Activated CD8-positive, alpha-beta memory T cell treated with anti-CD3 and anti-CD28 coated beads, Interleukin-2, amount 50 U/mL, for 4 hours (primary cell): ENCODE data around the gene MRPS18A.

Experiments used
- DNase-seq: peaks from one replicate; pipeline ENCODE4 v3.0.0-alpha.2; 2020

MRPS18A gene

DNA sequence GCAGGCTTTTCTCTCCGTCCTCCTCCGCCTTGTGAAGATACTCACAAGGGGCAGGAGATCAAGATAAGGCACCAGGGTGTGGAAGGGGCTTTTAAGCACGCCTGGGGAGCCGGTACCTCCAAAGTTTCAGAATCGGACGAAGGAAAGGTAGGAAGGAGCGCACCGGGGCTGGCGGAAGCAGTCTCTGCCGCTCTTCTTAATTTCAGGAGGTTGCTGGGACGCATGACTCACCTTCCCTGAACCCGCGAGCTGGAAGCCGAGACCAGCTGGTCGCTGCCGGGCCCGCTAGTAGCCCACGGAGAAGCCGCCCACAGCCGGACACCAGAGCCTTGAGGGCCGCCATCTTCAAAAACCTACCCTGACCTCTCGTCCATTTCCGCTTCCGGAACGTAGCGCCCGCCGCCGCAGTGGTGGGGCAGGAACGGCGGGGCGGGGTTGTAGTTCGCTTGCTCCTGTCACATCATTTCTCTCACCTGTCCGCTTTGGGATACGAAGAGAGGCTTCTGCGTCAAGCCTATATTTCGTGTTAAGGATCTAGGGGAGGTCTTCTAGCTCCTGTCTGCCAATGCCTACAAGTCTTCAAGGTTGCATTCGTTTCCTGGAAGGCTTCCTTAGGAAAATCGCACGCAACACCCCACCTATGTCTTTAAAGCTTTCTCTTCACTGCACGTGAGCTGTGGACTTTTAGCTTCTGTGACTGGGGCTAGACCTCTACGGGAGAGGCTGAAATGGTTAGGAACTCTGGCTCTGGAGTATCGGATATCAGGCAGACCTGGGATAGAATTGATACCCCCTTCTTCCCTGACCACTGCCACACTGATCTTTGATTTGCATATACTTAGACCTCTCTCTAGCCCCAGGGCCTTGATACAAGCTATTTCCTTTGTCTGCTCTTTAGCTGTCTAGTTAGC lies at the start of gene MRPS18A:
Gene MRPS18A, minus strand, starts transcription at position 355 of the 911 bp plus-strand sequence. Its CDS starts 12 bp downstream, at position 343.
- peak; percentile 73 for DNase-seq

DNA sequence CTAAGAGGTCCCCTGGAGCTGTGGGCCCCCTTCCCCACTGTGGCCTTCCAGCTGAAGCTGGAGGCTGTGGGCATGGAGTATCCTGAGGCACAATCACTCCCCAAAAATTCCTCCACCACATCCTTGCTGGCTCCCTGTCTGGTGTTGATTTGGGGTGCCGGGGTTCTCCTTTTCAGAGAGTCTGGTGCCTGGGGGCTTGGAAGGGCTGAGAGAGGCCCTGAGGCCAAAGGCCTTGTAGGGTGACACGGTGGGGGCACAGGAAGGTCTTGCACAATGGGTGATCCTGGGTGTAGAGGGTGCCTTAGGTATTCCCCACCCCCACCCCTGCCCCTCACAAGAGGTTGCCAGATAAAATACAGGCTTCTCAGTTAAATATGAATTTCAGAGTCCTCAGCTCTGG lies 49.3 kb upstream of the MRPS18A start:
- no peak for DNase-seq

DNA sequence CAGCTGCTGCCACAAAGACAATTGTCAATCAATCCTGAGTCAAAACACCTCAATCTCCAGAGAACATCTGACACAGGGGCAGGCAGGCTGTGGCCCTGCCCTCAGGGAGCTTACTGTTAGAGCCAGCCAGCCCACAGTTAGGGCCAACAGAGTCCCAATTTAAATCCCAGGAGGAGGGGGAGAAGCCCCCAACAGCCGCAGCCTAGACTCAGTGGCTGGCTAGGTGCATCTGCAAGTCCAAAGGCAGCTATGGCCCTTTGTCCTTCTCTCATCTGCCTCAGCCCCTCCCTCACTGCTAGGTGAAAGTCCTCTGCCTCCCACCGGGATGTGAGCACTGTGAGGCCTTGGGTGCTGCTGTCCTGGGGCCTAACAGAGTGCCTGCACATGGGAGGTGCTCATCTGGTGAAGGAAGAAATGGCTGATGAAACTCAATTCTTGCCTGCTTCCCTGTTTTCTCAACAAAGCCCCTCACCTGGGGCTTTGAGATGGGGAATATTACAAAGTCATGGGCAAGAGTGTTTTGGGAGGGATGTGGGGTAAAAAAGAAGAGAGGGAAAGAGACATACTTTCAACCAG lies 48.7 kb upstream of the MRPS18A start:
- no peak for DNase-seq

DNA sequence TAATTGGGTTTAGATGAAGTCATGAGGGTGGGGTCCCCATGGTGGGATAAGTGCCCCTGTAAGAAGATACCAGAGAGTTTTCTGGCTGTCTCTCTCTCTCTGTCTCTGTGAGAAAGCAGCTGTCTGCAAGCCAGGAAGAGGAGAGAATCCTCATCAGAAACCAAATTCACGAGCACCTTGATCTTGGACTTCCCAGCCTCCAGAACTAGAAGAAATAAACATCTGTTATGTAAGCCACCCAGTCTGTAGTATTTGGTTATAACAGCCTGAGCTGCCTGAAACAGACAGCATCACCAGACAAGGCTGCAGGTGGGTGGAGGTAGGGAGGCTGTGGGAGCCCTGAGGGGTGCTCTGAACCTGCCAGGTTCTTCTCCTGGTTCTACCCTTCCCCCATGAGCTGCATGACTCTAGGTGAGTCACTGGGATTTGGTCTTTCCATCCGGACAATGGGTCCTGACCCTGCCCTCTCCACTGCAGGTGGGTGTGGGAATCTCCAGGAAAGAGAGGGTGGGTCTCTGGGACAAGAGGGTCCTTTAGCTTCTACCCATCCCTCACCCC lies 48.1 kb upstream of the MRPS18A start:
- no peak for DNase-seq

DNA sequence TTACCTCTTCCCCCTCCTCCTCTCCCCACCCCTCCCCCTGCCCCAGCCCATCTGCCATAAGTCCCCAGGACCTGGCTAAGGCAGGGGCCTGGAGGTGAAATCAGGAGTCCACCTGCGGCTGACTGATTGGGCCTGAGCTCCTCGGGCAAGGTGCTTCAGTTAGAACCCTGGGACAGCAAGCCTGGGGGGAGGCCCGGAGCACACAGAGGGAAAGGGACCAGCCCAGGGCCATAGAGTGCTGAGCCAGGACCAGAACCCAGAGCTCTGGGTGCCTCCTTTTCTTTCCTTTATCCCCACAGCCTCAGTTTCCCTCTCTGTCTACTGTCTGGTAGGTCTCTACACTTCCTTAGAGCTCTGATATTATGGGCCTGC lies 46.7 kb upstream of the MRPS18A start:
- no peak for DNase-seq

DNA sequence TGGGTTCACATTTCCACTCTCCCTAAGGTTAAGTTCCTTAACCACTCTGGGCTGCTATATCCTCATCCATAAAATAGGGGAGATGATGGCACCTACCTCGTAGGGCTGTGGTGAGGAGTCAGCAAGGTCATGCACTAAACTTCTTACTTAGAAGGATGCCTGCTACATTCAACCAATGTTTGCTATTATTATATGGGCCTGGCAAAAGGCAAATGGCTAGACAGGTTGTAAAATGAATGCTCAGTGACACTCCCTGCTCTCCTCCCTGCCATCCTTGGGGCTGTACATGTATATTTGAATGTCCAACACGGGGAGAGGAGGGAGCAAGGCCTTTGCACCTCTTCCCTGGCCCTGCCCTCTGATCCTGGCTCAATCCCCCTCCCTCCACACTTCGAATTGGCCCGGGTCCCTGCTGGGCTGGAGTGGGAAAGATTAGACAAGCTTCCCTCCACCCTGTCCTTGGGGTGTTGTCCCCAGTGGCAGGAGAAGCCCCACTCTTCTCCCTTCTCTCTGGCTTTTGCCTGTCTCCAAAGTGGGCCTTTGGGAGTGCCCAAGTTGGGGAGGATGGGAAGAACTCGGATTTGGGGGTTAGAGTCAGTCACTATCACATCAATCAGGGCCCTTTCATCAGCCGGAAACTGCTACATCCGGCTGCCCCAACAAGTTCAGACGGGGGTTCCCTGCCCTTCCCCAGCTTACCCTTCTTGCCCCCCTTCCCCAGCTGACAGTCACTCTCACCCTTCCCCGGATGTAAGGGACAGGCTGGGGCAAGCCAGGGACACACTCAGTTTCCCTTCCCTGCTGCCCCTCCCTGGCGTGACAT lies 46.1 kb upstream of the MRPS18A start:
- DNase-seq = peak; percentile 49

DNA sequence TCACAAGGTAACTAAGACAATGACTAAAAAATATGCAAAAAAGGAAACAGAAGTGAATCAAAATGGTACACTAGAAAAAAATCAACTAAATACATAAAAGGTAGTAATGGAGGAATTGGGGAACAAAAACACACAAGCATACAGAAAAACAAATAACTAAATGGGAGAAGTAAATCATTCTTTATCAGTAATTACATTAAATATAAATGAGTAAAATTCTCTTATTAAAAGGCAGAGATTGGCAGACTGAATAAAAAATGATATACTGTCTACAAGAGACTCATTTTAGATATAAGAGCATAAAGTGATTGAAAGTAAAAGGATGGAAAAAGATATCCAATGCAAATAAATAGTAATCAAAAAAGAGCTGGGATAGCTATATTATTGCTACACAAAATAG lies 43.0 kb upstream of the MRPS18A start:
- no peak for DNase-seq

DNA sequence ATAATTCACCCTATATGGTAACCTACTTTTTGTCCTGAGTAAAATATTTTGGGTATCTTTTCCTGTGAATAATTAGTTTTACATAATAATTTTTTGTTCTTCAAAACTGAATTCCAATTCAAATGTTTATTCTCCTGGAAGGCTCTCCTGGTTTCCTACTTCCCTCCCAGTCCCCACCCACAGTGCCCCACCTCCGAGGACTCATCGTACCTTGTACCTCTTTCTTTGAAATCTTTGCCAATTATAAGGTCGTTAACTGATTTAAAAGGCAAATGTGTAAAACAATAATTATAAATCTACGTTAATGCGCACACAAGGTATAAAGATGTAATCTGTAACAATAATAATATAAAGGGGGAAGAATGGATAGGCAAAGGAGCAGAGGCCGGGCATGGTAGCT lies 41.9 kb upstream of the MRPS18A start:
- DNase-seq = no peak

DNA sequence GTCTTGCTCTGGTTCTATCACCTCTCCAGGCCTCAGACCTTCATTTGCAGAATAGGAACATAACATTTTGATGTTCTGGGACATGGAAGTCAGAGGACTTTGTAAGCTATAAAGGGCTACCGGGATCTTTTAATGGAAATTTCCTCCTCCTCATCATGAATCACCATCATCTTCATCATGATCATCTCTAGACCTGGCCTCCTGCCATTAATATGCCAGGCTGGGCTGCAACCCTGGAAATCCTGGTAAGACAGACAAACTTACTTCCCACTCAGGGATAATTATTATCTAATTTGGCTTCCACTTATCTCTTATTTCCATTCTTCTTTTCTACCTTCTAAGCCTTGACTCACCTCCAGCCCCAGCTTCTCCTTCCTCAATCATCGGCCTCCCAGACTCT lies 41.0 kb upstream of the MRPS18A start:
- no peak for DNase-seq

DNA sequence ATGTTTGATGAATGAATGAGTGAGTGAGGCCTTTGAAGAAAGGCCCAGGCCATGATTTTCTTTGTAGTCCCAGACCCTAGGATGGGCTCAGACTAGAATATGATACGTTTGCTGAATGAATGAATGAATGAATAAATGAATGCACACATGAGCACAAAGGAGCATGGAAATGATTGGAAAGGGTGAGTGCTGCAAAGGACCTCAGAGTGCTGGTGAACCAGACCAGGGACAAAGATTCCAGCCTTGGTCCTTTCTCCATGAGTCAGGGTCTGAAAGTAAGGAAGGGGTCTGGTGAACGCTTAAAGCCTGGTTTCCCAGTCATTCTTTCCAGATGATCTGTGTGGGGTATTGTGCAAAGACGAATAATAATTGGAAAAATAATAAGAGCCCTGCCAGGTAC lies 40.0 kb upstream of the MRPS18A start:
- DNase-seq = no peak

DNA sequence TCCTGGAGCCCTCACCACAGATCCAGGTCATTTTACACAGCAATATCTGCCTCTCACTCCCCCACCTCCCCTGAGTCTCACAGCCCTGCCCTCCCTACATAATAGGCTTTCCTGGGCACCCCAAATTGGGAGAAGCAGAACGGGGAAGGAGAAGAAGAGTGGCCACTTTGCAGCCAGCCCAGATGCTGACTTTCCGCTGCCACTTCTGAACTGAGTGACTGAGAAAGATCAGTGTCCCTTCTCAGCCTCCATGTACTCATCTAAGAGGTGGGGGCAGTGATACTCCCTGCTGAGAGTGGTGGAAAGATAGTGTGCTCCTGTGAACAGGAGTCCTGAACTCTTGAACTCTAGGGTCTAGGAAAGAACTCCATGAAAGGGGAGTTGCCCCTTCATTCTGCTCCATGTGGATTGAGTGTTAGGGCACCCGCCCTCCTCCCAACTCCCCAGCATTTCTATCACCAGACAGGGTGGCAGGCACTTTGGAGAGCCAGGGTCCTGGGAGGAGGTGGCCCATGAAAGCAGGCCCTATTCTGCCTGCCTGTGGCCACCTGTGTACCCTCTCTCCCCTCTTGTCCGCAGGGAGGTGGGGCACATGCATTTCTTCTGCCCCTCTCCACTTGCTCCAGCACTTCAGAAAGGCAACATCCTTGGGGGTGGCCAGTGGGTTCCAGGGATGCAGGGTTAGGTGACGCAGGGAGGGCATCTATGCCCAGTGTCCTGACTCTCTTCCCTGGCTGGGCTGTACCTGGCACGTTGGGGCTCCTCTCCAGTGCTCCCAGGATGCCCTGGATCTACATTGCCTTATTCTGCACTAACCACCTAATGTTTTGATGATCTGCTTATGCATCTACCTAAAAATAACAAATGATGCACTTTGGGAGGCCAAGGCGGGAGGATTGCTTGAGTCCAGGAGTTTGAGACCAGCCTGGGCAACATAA lies 38.3 kb upstream of the MRPS18A start:
- no peak for DNase-seq

DNA sequence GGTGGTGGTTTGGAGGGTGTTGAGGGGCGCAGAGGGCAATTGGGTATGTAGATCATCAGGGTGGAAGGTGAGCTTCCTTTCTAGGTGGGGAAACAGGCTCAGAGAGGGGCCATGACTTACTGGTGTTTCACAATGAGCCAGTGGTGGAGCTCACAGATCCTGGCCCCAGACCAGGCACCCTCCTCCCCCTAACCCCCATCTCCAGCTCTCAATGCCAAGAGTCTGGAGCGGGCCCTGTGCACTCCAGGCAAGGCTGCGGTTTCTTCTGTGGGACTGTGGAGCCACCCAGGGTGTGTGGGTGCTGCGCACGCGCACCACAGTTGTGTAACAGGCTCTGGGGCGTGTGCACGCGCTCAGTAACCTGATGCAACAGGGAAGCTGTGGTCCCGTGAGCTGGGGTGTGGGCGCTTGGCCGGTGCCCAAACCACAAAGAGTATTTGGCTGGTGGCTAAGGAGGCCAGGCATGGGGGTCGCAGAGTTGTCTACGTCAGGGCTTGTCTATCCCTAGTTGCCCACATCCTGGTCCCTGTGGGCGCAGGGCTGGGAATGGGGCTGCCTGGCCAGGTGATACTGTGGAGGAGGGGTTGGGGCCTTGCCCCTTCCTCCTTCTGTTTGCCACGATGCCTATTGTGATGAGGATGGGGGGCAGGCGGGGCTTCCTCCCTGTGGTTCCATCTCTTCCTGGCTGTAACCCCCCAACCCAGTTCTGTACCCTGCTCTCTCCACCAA lies 37.5 kb upstream of the MRPS18A start:
- peak; percentile 71 for DNase-seq

DNA sequence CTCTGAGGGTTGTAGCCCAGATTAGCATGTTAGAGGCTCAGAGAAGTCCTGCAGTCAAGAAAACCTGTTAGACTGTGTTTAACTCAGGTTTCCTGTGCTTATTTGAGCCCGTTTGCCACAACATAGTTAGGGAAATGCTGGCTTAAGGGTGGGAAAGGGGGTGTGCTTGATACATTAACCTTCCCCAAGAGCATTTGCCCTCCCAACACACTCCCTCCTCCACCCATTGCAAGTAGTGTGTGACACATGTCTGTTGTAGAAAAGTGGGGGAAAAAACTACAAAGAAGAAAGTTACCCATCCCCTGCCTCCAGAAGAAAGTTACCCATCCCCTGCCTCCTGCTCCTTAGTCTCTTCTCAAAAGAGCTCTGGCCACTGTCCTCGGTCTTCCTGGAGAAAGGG lies 36.8 kb upstream of the MRPS18A start:
- no peak for DNase-seq

DNA sequence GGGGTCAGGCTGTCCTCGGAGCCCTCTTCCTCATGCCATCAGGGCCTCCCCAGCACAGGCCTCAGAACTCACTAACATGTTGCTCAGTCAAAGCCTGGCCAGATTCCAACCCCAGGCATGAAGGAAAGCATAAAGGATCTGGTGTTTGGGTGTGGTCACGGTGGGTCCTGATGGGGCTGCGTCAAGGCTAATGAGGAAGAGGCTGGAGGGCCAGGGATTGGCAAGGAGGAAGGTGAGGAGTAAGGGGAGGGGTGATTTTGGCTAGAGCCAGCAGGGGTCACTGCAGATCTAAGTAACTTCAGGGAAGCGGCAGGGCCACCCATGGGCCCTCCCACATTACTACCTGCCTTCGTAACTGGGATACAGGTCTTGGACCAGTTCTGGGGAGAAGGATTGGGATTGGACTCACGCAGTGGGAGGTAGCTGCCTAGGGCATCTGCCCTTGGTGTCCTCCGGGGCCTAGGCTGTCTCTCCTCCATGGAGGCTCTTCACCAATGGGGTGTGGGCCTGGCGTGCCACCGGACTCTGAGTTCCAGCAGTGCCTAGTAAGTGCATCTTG lies 36.2 kb upstream of the MRPS18A start:
- peak; percentile 74 for DNase-seq

DNA sequence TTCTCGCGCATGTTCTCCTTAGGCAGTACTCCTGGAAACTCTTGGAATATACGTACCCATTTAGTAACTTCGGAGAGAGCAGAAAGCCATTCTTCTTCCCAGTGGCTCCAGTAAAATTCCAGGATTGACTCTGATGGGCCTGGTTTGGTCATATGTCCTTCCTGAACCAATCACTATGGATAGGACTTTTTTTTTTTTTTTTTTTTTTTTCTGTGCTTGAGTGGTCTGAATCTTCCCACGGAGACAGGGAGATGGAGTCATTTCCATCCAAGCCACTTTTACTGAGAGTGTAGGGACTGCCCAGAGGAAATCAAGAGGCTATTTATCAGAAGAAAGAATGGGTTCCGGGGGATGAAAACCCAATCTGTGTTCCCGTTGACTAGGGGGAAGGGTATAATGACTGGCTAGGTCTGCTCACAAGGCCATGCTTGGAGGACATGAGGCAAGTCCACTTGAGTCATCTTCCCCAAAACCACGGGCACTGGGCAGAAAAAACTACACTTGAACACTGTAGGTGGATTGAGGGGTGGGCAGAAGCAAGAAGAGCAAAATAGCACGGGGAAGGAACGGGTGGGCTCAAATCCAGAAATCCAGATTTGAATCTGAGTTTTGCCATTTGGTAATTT lies 35.4 kb upstream of the MRPS18A start:
- no peak for DNase-seq

DNA sequence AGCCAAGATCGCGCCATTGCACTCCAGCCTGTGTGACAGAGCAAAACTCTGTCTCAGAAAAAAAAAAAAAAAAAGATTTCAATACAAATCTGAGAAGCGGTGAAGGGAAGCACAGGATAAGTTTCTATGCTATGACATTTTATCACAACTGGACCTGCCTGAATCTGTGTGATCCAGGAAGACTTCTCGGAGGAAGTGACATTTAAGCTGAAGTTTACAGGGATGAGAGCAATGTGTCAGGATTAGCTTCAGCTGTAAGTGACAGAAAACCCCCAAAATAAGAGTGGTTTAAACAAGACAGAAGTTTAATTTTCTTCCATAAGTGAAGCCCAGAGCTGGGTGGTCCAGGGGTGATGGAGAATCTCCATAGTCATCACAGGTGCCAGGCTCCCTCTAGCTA lies 33.4 kb upstream of the MRPS18A start:
- DNase-seq = no peak

DNA sequence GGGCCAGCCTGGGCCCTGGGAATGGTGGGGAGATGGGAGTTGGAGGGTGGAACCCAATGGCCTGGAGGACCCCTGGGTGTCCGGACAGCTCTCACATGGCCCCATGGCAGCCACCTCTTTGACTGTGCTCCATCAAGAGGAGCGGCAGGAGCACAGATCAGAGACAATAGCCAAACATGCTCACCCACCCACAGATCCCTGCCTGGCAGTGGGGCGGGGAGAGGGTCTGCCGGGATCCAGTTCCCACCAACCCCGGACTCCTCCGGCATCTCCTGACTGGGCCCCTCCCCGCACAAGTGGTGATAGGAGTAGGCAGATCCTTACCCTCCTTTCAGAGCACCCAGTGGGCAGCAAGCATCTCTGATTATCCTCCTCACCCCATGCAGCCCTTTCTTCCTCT lies 31.9 kb upstream of the MRPS18A start:
- DNase-seq = no peak

DNA sequence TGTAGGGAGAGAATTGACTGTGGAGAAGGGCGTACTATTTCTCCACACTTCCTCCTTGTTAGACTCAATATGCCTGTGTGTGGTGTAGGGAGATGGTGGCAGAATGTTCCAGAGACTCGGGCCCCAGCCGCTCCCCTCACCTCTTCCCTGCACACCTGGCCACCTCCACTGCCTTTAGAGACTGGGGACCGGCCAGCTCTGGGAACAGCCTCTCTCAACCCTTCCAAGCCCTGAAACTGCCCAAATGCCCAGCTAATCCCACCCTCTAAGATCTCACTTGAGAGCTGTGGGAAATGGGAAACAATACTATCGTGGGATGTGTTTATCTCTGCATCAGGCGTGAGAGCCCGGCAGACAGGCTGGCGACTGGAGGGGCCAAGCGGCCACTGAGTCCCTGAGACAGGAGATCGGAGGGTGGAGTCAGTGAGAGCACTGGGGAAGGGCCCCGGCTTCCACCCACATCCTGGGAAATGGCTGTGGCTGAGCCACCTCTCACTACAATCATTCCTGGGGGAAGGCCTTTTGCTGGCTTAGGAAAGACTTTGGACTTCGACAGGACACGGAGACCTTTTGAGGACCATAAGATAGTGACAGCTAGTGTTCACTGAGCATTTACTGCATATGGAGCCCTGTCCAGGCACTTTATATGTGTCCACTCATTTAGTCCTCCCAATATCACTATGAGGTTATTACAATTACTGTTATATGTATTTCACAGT lies 31.0 kb upstream of the MRPS18A start:
- no peak for DNase-seq

DNA sequence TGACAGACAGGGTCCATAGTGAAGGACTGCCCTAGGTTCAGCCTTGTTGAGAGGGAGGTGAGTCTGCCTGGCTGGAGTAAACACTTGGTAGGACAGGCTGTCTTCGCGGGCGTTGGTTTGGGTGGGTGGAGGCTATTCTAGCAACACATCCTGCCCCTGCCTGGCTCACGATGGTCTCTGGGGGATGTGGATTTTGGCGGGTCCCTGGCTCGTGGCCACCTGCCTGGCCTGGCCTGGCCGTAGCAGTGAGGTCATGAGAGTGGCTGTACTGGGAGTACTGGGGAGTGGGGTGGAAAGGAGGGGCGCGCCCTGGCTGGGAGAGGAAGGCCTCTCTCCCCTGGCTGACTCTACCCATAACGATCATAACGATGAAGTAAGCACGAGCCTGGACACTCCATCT lies 30.2 kb upstream of the MRPS18A start:
- no peak for DNase-seq

DNA sequence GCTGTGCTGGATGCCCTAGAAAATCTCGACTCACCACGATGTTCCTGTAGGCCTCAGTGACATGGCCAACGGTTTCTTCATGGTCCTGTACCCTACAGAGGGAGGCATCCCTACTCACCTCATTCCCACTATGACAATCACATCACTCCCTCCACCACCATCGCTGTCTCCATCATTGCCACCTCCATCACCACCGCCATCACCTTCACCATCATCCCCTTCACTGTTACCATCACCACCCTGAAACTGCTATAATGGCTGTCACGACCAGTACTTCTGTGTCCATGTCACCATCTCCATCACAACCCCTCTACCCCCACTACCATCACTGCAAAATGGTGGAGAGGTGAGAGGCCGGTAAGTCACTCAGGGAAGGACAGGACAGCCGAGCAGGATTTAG lies 29.8 kb upstream of the MRPS18A start:
- no peak for DNase-seq
